Panc1 (cell line): ENCODE measurements around the gene ASTN2. TPM values are rescaled to one million over a fixed set of nuclear protein-coding genes. Genes with fewer than 3 reads are reported as not detected.

ENCODE experiments used
- ATAC-seq: fragments of 200-7000 bp; cut with Tn5 transposase; 2 replicates; pipeline ENCODE4 v1.9.1; 2020; ENCODE audit warnings: mild to moderate bottlenecking, moderate library complexity
- BruUV-seq: library from RNA; stranded (reverse); fragments of 400-500 nt; replicated peaks from 2 replicates; lab custom pipeline; 2021; lab: Mats Ljungman, UMichigan
- CTCF ChIA-PET: fragments of 300-600 bp; sonication (Branson Sonifier 250); formaldehyde crosslinking; loops from one replicate; lab custom pipeline; 2022; ENCODE audit warnings: antibody characterized with exemption; lab: Charles Lee
- POLR2A ChIA-PET: fragments of 300-600 bp; sonication (Branson Sonifier 250); formaldehyde crosslinking; loops from one replicate; lab custom pipeline; 2022; ENCODE audit warnings: antibody characterized with exemption; lab: Charles Lee
- DNase-seq: peaks from one replicate; pipeline ENCODE4 v3.0.0-alpha.2; 2010; ENCODE audit warnings: low read depth, low spot score
- H3K27ac ChIP-seq: 2 replicates; pipeline ENCODE4 v1.5.1; 2011; ENCODE audit warnings: mild to moderate bottlenecking, low read length, inconsistent platforms
- H3K27me3 ChIP-seq: fragments of 200-500 bp; sonication (Bioruptor generic); 2 replicates; pipeline ENCODE4 v1.6.0; 2014; ENCODE audit warnings: low read length, inconsistent platforms; ENCODE audit not compliant: control insufficient read depth, insufficient read depth
- H3K36me3 ChIP-seq: fragments of 200-500 bp; sonication (Bioruptor generic); 2 replicates; pipeline ENCODE4 v1.5.1; 2014; ENCODE audit warnings: inconsistent platforms, mild to moderate bottlenecking, low read length, moderate library complexity; ENCODE audit not compliant: control insufficient read depth, insufficient read depth
- H3K4me1 ChIP-seq: 2 replicates; pipeline ENCODE4 v1.5.1; 2011; ENCODE audit warnings: inconsistent platforms, mild to moderate bottlenecking, low read length, moderate library complexity; ENCODE audit not compliant: control insufficient read depth, insufficient read depth
- H3K4me3 ChIP-seq, 2 experiments: 2 replicates each; pipeline ENCODE4 v1.5.1; 2011 to 2012; ENCODE audit warnings: low read depth in 2 of 2, low read length in 2 of 2, mild to moderate bottlenecking in 2 of 2, inconsistent platforms in 1 of 2, moderate library complexity in 1 of 2
- H3K9me3 ChIP-seq: fragments of 200-500 bp; sonication (Bioruptor generic); 2 replicates; pipeline ENCODE4 v1.5.1; 2014; ENCODE audit warnings: low read depth, mild to moderate bottlenecking, inconsistent platforms, low read length, moderate library complexity; ENCODE audit not compliant: control insufficient read depth, insufficient read depth
- CTCF ChIP-seq: fragments of 450-650 bp; IDR thresholded peaks from 2 replicates; pipeline ENCODE4 v1.5.1; 2017; ENCODE audit warnings: mild to moderate bottlenecking
- POLR2AphosphoS5 ChIP-seq: IDR thresholded peaks from 2 replicates; pipeline ENCODE4 v1.6.1; 2012; ENCODE audit warnings: mild to moderate bottlenecking, low read depth, low read length, moderate library complexity
- REST ChIP-seq, 2 experiments: IDR thresholded peaks; 2 replicates each; pipeline ENCODE4 v1.6.1; 2011 to 2012; ENCODE audit warnings: low read depth in 2 of 2, control low read depth in 1 of 2, low read length in 1 of 2, mild to moderate bottlenecking in 1 of 2, moderate library complexity in 1 of 2; ENCODE audit not compliant: insufficient read depth in 1 of 2
- SIN3A ChIP-seq: IDR thresholded peaks from 2 replicates; pipeline ENCODE4 v1.6.1; 2012; ENCODE audit warnings: low read depth, mild to moderate bottlenecking, low read length, moderate library complexity, borderline replicate concordance; ENCODE audit not compliant: insufficient read depth
- TCF7L2 ChIP-seq: IDR thresholded peaks from 2 replicates; pipeline ENCODE4 v1.6.1; 2011; ENCODE audit warnings: mild to moderate bottlenecking, low read depth, low read length, inconsistent platforms
- in situ Hi-C: cut with HindIII; loops from 2 replicates; pipeline ENCODE4 v1.10.0; 2016; ENCODE audit warnings: low sequenced_read_pairs, low pct_unique_long_range_greater_than_20kb
- intact Hi-C: fragments of 100-400 bp; cut with micrococcal nuclease; formaldehyde crosslinking; loops from one replicate; pipeline ENCODE4 v1.10.0; 2022; ENCODE audit not compliant: unreplicated experiment
- total RNA-seq: library from RNA; stranded (reverse); gene quantifications from one replicate; pipeline ENCODE4 v1.2.1, GENCODE V29; 2021; ENCODE audit not compliant: unreplicated experiment

ASTN2 gene
- total RNA-seq, 1 experiment from 2014 or later: 3.9 TPM

GRCh38 chr9:117063721-117064471 is 351.0 kb downstream of the ASTN2 start:
- in situ Hi-C loops (no loop called here), intact Hi-C loops (no loop called here)
- H3K4me3 ChIP-seq: no peak overlapping the region
- H3K36me3 ChIP-seq: no peaks in the 10 kb centered on the region
- ChIA-PET POLR2A (no interaction called here), CTCF (no interaction called here)
- ATAC-seq (no peak), DNase-seq (no peak)
- no peak overlapping the region for H3K27ac ChIP-seq
- no peaks in the 10 kb centered on the region for H3K4me1 ChIP-seq
- H3K9me3 ChIP-seq: no peaks in the 10 kb centered on the region
- no peaks in the 10 kb centered on the region for H3K27me3 ChIP-seq
- TF ChIP-seq TCF7L2 (no peak), SIN3A (no peak), POLR2AphosphoS5 (no peak), REST (IDR thresholded peaks at IDR 0.05; ENCODE audit: insufficient read depth in 1 of 2, low read depth in 2 of 2, low read length in 1 of 2) (no peak)
- BruUV-seq: no TSS peak

- no peaks in the 10 kb centered on the region for H3K4me1 ChIP-seq
- BruUV-seq: no TSS peak
- no peak overlapping the region for H3K27ac ChIP-seq
- ChIA-PET POLR2A (no interaction called here), CTCF (no interaction called here)
- no peak for TF ChIP-seq REST (IDR thresholded peaks at IDR 0.05; ENCODE audit: insufficient read depth in 1 of 2, low read depth in 2 of 2, low read length in 1 of 2)
- TF ChIP-seq POLR2AphosphoS5: no peak
- no peak for TF ChIP-seq SIN3A
- TF ChIP-seq TCF7L2: no peak
- no peak for TF ChIP-seq CTCF
- no peaks in the 10 kb centered on the region for H3K27me3 ChIP-seq
- H3K36me3 ChIP-seq: no peaks in the 10 kb centered on the region
- no peaks in the 10 kb centered on the region for H3K9me3 ChIP-seq
- intact Hi-C loops (loop anchor here (1.0 kb wide), 1 partner anchor 10 kb away; no protein-coding TSS in a partner anchor), in situ Hi-C loops (no loop called here)
- ATAC-seq: no peak
- no peak for DNase-seq
- H3K4me3 ChIP-seq: no peak overlapping the region
These were observed 353.9 kb downstream of the ASTN2 start for GRCh38 chr9:117060963-117061362.
